ENCODE results near the gene LHFPL4.

Gene LHFPL4

GRCh38 chr3:9476935-9477334 is 76.7 kb downstream of the LHFPL4 start:
- H3K4me3 ChIP-seq (ENCODE audit: low read depth, low read length) = no peak overlapping the region

GRCh38 chr3:9474482-9474881 is 79.1 kb downstream of the LHFPL4 start:
- H3K4me3 ChIP-seq (ENCODE audit: low read depth, low read length) = no peak overlapping the region

- no peak overlapping the region for H3K4me3 ChIP-seq (ENCODE audit: low read depth, low read length)
These were observed 80.0 kb downstream of the LHFPL4 start for GRCh38 chr3:9473496-9474065.

GRCh38 chr3:9469986-9470385 is 83.6 kb downstream of the LHFPL4 start:
- no peak overlapping the region for H3K4me3 ChIP-seq (ENCODE audit: low read depth, low read length)

GRCh38 chr3:9468460-9468859 is 85.2 kb downstream of the LHFPL4 start:
- no peak overlapping the region for H3K4me3 ChIP-seq (ENCODE audit: low read depth, low read length)

GRCh38 chr3:9467451-9467850 is 86.2 kb downstream of the LHFPL4 start:
- H3K4me3 ChIP-seq (ENCODE audit: low read depth, low read length) = no peak overlapping the region

- H3K4me3 ChIP-seq (ENCODE audit: low read depth, low read length) = no peak overlapping the region
These were observed 98.0 kb downstream of the LHFPL4 start for GRCh38 chr3:9455596-9456131.

GRCh38 chr3:9452417-9452816 is 101.2 kb downstream of the LHFPL4 start:
- H3K4me3 ChIP-seq (ENCODE audit: low read depth, low read length) = no peak overlapping the region

GRCh38 chr3:9450991-9451390 is 102.6 kb downstream of the LHFPL4 start:
- no peak overlapping the region for H3K4me3 ChIP-seq (ENCODE audit: low read depth, low read length)

- H3K4me3 ChIP-seq (ENCODE audit: low read depth, low read length) = no peak overlapping the region
These were observed 103.5 kb downstream of the LHFPL4 start for GRCh38 chr3:9450126-9450525.

GRCh38 chr3:9448643-9449042 is 105.0 kb downstream of the LHFPL4 start:
- H3K4me3 ChIP-seq (ENCODE audit: low read depth, low read length) = no peak overlapping the region
